ENCODE results near the gene IL7R. TPM values are rescaled to one million over a fixed set of nuclear protein-coding genes. Genes with fewer than 3 reads are reported as not detected.

Gene IL7R
- total RNA-seq, 1 donor from 2014 or later, result 5.6 TPM

- Mint-ChIP-seq H3K36me3 (ENCODE audit: low read depth, unreplicated experiment) (peaks cover 6% of the 10 kb centered on the region), H3K4me1 (ENCODE audit: low read depth, unreplicated experiment) (peaks cover 25% of the 10 kb centered on the region), H3K4me3 (ENCODE audit: unreplicated experiment) (no peak overlapping the region), H3K27ac (ENCODE audit: unreplicated experiment) (no peak overlapping the region), H3K9me3 (ENCODE audit: unreplicated experiment) (no peaks in the 10 kb centered on the region), H3K27me3 (ENCODE audit: low read depth, unreplicated experiment) (no peaks in the 10 kb centered on the region)
- no peak for FAIRE-seq
- Histone ChIP-seq H3K9ac (ENCODE audit: low read length) (no peak overlapping the region), H3K36me3 (ENCODE audit: insufficient read depth, low read length) (no peaks in the 10 kb centered on the region), H2AFZ (ENCODE audit: low read depth, low read length) (no peak overlapping the region), H3K27ac (ENCODE audit: low read depth, low read length) (no peak overlapping the region), H3K4me2 (ENCODE audit: low read length) (no peak overlapping the region), H3K27me3 (ENCODE audit: insufficient read depth, low read length) (no peaks in the 10 kb centered on the region), H3K4me1 (ENCODE audit: insufficient read depth, low read length) (peaks cover 25% of the 10 kb centered on the region), H4K20me1 (ENCODE audit: insufficient read depth, low read length) (no peaks in the 10 kb centered on the region), H3K79me2 (ENCODE audit: insufficient read depth, low read length) (no peaks in the 10 kb centered on the region), H3K4me3 (ENCODE audit: insufficient read depth, low read depth, low read length) (no peak overlapping the region), H3K9me3 (ENCODE audit: insufficient read depth, low read depth, low read length) (no peaks in the 10 kb centered on the region)
- no peak for DNase-seq (ENCODE audit: low read depth)
- TF ChIP-seq EZH2 (IDR thresholded peaks at IDR 0.05; ENCODE audit: insufficient read depth, low read length), result no peak
- TF ChIP-seq CTCF (IDR thresholded peaks at IDR 0.05; ENCODE audit: insufficient read depth, low read depth, low read length), result no peak
Observed at GRCh38 chr5:35863159-35863558, 6.5 kb downstream of the IL7R start.

DNA sequence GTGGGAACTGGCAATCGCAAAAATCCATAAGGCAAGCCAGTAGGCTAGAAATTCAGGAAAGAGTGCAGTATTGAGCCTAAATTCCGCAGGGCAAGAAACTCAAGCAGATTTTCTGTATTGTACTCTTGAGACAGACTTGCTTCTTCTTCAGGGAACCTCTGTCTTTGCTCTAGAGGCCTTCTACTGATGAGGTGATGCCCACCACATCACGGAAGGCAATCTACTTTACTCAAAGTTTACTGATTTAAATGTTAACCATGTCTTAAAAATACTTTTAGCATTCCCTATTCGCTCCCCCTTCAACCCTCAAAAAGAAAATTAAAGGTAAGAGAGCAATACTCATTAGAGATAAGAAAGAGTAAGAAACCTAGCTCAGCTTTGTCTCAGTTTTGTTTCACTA, 11.3 kb downstream of the IL7R start:
- no peaks in the 10 kb centered on the region for H3K27me3 Mint-ChIP-seq (ENCODE audit: low read depth, unreplicated experiment)
- H3K27ac ChIP-seq (ENCODE audit: low read depth, low read length), result no peak overlapping the region
- no peaks in the 10 kb centered on the region for H3K4me1 Mint-ChIP-seq (ENCODE audit: low read depth, unreplicated experiment)
- H4K20me1 ChIP-seq (ENCODE audit: insufficient read depth, low read length), result no peaks in the 10 kb centered on the region
- no peaks in the 10 kb centered on the region for H3K4me1 ChIP-seq (ENCODE audit: insufficient read depth, low read length)
- no peak overlapping the region for H3K4me3 Mint-ChIP-seq (ENCODE audit: unreplicated experiment)
- FAIRE-seq (no peak), DNase-seq (ENCODE audit: low read depth) (no peak)
- H2AFZ ChIP-seq (ENCODE audit: low read depth, low read length), result no peak overlapping the region
- no peaks in the 10 kb centered on the region for H3K27me3 ChIP-seq (ENCODE audit: insufficient read depth, low read length)
- H3K4me2 ChIP-seq (ENCODE audit: low read length), result no peak overlapping the region
- H3K36me3 ChIP-seq (ENCODE audit: insufficient read depth, low read length), result no peaks in the 10 kb centered on the region
- no peak overlapping the region for H3K27ac Mint-ChIP-seq (ENCODE audit: unreplicated experiment)
- no peaks in the 10 kb centered on the region for H3K9me3 ChIP-seq (ENCODE audit: insufficient read depth, low read depth, low read length)
- H3K79me2 ChIP-seq (ENCODE audit: insufficient read depth, low read length), result no peaks in the 10 kb centered on the region
- H3K9me3 Mint-ChIP-seq (ENCODE audit: unreplicated experiment), result no peaks in the 10 kb centered on the region
- no peak overlapping the region for H3K4me3 ChIP-seq (ENCODE audit: insufficient read depth, low read depth, low read length)
- TF ChIP-seq EZH2 (IDR thresholded peaks at IDR 0.05; ENCODE audit: insufficient read depth, low read length) (no peak), CTCF (IDR thresholded peaks at IDR 0.05; ENCODE audit: insufficient read depth, low read depth, low read length) (no peak)
- H3K36me3 Mint-ChIP-seq (ENCODE audit: low read depth, unreplicated experiment), result peaks cover 3% of the 10 kb centered on the region
- no peak overlapping the region for H3K9ac ChIP-seq (ENCODE audit: low read length)

DNA sequence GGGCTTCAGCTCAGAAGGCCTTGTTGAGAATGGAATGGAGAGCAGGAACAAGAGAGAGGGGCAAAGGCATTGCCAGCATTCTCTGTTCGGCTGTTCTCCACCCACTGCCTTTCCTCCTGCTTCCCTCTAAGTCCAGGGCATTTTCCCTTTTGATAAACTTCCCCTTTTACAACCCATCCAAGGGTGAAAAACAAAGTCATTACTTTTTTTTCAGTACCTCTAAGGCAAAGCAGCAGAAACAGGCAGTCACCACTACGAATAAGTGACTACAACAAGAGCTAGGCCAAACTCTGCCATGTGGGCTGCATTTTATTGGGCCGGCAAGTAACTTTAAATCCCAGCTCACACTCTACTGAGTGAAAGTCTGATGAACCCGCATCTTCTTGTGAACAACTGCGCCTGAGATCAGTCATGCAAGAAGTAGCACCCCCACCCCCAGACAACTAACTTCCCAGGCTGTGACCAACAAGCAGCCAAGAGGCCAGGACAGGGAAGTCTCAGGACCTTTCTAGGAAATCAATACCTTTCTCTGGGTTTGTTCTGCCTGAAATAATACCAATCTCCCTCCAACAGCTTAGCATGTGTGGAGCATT, 13.1 kb downstream of the IL7R start:
- Histone ChIP-seq H3K27me3 (ENCODE audit: insufficient read depth, low read length) (no peaks in the 10 kb centered on the region), H3K36me3 (ENCODE audit: insufficient read depth, low read length) (no peaks in the 10 kb centered on the region), H3K9ac (ENCODE audit: low read length) (no peak overlapping the region), H3K9me3 (ENCODE audit: insufficient read depth, low read depth, low read length) (no peaks in the 10 kb centered on the region), H3K79me2 (ENCODE audit: insufficient read depth, low read length) (no peaks in the 10 kb centered on the region), H3K27ac (ENCODE audit: low read depth, low read length) (no peak overlapping the region), H3K4me2 (ENCODE audit: low read length) (no peak overlapping the region), H4K20me1 (ENCODE audit: insufficient read depth, low read length) (no peaks in the 10 kb centered on the region), H2AFZ (ENCODE audit: low read depth, low read length) (no peak overlapping the region), H3K4me3 (ENCODE audit: insufficient read depth, low read depth, low read length) (no peak overlapping the region), H3K4me1 (ENCODE audit: insufficient read depth, low read length) (no peaks in the 10 kb centered on the region)
- no peaks in the 10 kb centered on the region for H3K9me3 Mint-ChIP-seq (ENCODE audit: unreplicated experiment)
- no peaks in the 10 kb centered on the region for H3K4me1 Mint-ChIP-seq (ENCODE audit: low read depth, unreplicated experiment)
- H3K27me3 Mint-ChIP-seq (ENCODE audit: low read depth, unreplicated experiment), result no peaks in the 10 kb centered on the region
- no peak for FAIRE-seq
- H3K4me3 Mint-ChIP-seq (ENCODE audit: unreplicated experiment), result no peak overlapping the region
- TF ChIP-seq EZH2 (IDR thresholded peaks at IDR 0.05; ENCODE audit: insufficient read depth, low read length) (no peak), CTCF (IDR thresholded peaks at IDR 0.05; ENCODE audit: insufficient read depth, low read depth, low read length) (no peak)
- peaks cover 4% of the 10 kb centered on the region for H3K36me3 Mint-ChIP-seq (ENCODE audit: low read depth, unreplicated experiment)
- H3K27ac Mint-ChIP-seq (ENCODE audit: unreplicated experiment), result no peak overlapping the region
- DNase-seq (ENCODE audit: low read depth), result no peak
